SK-N-SH (cell line): ENCODE data around the gene SEC14L2. TPM values are rescaled to one million over a fixed set of nuclear protein-coding genes. Genes with fewer than 3 reads are reported as not detected.

ENCODE experiments used
- CTCF ChIA-PET: fragments of 300-600, 350-600 bp; formaldehyde crosslinking; extraction: SDS; loops from one replicate; lab custom pipeline; 2021; lab: Yijun Ruan, JAX
- POLR2A ChIA-PET: fragments of 350-600 bp; sonication (Branson Sonifier 250); formaldehyde crosslinking; extraction: SDS; loops from one replicate; lab custom pipeline; 2020; ENCODE audit warnings: antibody characterized with exemption, inconsistent platforms; lab: Yijun Ruan, JAX
- DNase-seq: peaks from one replicate; pipeline ENCODE4 v3.0.0; 2012
- H2AFZ ChIP-seq: fragments of 200-600 bp; sonication (generic); 2 replicates; pipeline ENCODE4 v1.8.1; 2016; ENCODE audit warnings: antibody characterized with exemption, mild to moderate bottlenecking, low read depth
- H3F3A ChIP-seq: fragments of 200-600 bp; sonication (generic); replicated peaks from 2 replicates; pipeline ENCODE3; 2016; ENCODE audit warnings: antibody characterized with exemption, mild to moderate bottlenecking; ENCODE audit not compliant: insufficient read depth
- H3K27ac ChIP-seq, 2 experiments: fragments of 200-500 bp in 1 of 2; fragments of 200-600 bp in 1 of 2; sonication (Bioruptor generic) in 1 of 2; sonication (generic), shearing (Covaris generic) in 1 of 2; 2 replicates each; pipeline versions ENCODE4 v1.5.1 to v1.6.1; 2014 to 2016; ENCODE audit warnings: low read depth in 2 of 2, inconsistent platforms in 1 of 2, low read length in 1 of 2, mild to moderate bottlenecking in 1 of 2, mixed read lengths in 1 of 2
- H3K27me3 ChIP-seq: fragments of 200-600 bp; sonication (generic), shearing (Covaris generic); 2 replicates; pipeline ENCODE4 v1.6.1; 2016; ENCODE audit warnings: mixed run types; ENCODE audit not compliant: insufficient read depth
- H3K36me3 ChIP-seq, 2 experiments: fragments of 200-500 bp in 1 of 2; fragments of 200-600 bp in 1 of 2; sonication (Bioruptor generic) in 1 of 2; sonication (generic) in 1 of 2; replicated peaks in 1 of 2; 2 replicates each; pipeline versions ENCODE3 to v1.5.1; 2014 to 2016; ENCODE audit warnings: low read length in 1 of 2, mild to moderate bottlenecking in 1 of 2; ENCODE audit not compliant: insufficient read depth in 2 of 2, control insufficient read depth in 1 of 2
- H3K4me1 ChIP-seq, 2 experiments: fragments of 200-500 bp in 1 of 2; fragments of 200-600 bp in 1 of 2; sonication (Bioruptor generic) in 1 of 2; sonication (generic), shearing (Covaris generic) in 1 of 2; 2 replicates each; pipeline versions ENCODE4 v1.5.1 to v1.6.1; 2014 to 2016; ENCODE audit warnings: low read depth in 1 of 2, low read length in 1 of 2, mixed run types in 1 of 2; ENCODE audit not compliant: insufficient read depth in 2 of 2, control insufficient read depth in 1 of 2
- H3K4me2 ChIP-seq: fragments of 200-600 bp; sonication (generic), shearing (Covaris generic); 2 replicates; pipeline ENCODE4 v1.6.1; 2017; ENCODE audit warnings: mixed run types
- H3K4me3 ChIP-seq, 2 experiments: fragments of 200-500 bp in 1 of 2; fragments of 200-600 bp in 1 of 2; sonication (Bioruptor generic) in 1 of 2; sonication (generic), shearing (Covaris generic) in 1 of 2; 2 replicates each; pipeline versions ENCODE4 v1.5.1 to v1.8.1; 2014 to 2016; ENCODE audit warnings: low read depth in 2 of 2, inconsistent platforms in 1 of 2, low read length in 1 of 2, mild to moderate bottlenecking in 1 of 2, mixed read lengths in 1 of 2, moderate library complexity in 1 of 2
- H3K79me2 ChIP-seq: fragments of 200-600 bp; sonication (generic); 2 replicates; pipeline ENCODE4 v1.8.1; 2017; ENCODE audit warnings: mild to moderate bottlenecking; ENCODE audit not compliant: insufficient read depth
- H3K9ac ChIP-seq: fragments of 200-600 bp; sonication (generic); 2 replicates; pipeline ENCODE4 v1.6.1; 2017; ENCODE audit warnings: mixed run types
- H3K9me2 ChIP-seq: fragments of 200-600 bp; sonication (generic); 2 replicates; pipeline ENCODE4 v1.6.1; 2017; ENCODE audit warnings: mixed run types
- H3K9me3 ChIP-seq: fragments of 200-600 bp; sonication (generic); 2 replicates; pipeline ENCODE4 v1.6.1; 2017; ENCODE audit warnings: mixed run types, mild to moderate bottlenecking, moderate library complexity
- H4K20me1 ChIP-seq: fragments of 200-600 bp; sonication (generic); 2 replicates; pipeline ENCODE4 v1.6.1; 2017; ENCODE audit warnings: mild to moderate bottlenecking, mixed run types; ENCODE audit not compliant: insufficient read depth
- CHD2 ChIP-seq: fragments of 150-350 bp; IDR thresholded peaks from 2 replicates; pipeline ENCODE4 v1.6.1; 2018; ENCODE audit warnings: low read length; ENCODE audit not compliant: partially characterized antibody
- CTCF ChIP-seq: fragments of 200-600 bp; sonication (generic); IDR thresholded peaks from 2 replicates; pipeline ENCODE4 v1.6.1; 2017; ENCODE audit warnings: antibody characterized with exemption, mild to moderate bottlenecking, moderate library complexity
- EP300 ChIP-seq, 2 experiments: IDR thresholded peaks; 2 replicates each; pipeline versions ENCODE4 v1.4.0 to v1.6.1; 2012; ENCODE audit warnings: borderline replicate concordance in 1 of 2, low read depth in 1 of 2, low read length in 1 of 2
- EZH2phosphoT487 ChIP-seq: fragments of 200-600 bp; sonication (generic); IDR thresholded peaks from 2 replicates; pipeline ENCODE4 v1.6.1; 2017; ENCODE audit warnings: low read depth, mixed run types, mild to moderate bottlenecking, antibody characterized with exemption, moderate library complexity, borderline replicate concordance
- GATA2 ChIP-seq: sonication (generic); formaldehyde crosslinking; IDR thresholded peaks from 2 replicates; pipeline ENCODE4 v1.5.0; 2020; ENCODE audit warnings: mild to moderate bottlenecking, missing genetic modification reagents
- IRF3 ChIP-seq: fragments of 150-350 bp; IDR thresholded peaks from 2 replicates; pipeline ENCODE4 v1.6.1; 2016; ENCODE audit warnings: mild to moderate bottlenecking, low read depth, low read length
- MEF2A ChIP-seq: IDR thresholded peaks from 2 replicates; pipeline ENCODE4 v1.4.0; 2012; ENCODE audit warnings: low read depth, borderline replicate concordance
- NRF1 ChIP-seq: IDR thresholded peaks from 2 replicates; pipeline ENCODE4 v1.6.1; 2012; ENCODE audit warnings: low read depth, mild to moderate bottlenecking, low read length
- PBX3 ChIP-seq: IDR thresholded peaks from 2 replicates; pipeline ENCODE4; 2012
- RAD21 ChIP-seq: IDR thresholded peaks from 2 replicates; pipeline ENCODE4 v1.6.1; 2012; ENCODE audit warnings: mild to moderate bottlenecking, low read length
- RFX5 ChIP-seq: IDR thresholded peaks from 2 replicates; pipeline ENCODE4 v1.6.1; 2012; ENCODE audit warnings: mild to moderate bottlenecking, improper control_type of control experiment, low read length
- RXRA ChIP-seq: IDR thresholded peaks from 2 replicates; pipeline ENCODE4 v1.4.0; 2012; ENCODE audit warnings: low read depth, mild to moderate bottlenecking, borderline replicate concordance
- SMC3 ChIP-seq: IDR thresholded peaks from 2 replicates; pipeline ENCODE4 v1.6.1; 2012; ENCODE audit warnings: low read depth, low read length, improper control_type of control experiment
- TAF1 ChIP-seq: IDR thresholded peaks from 2 replicates; pipeline ENCODE4 v1.6.1; 2012; ENCODE audit warnings: low read depth, mild to moderate bottlenecking, low read length, moderate library complexity, borderline replicate concordance
- USF1 ChIP-seq: IDR thresholded peaks from 2 replicates; pipeline ENCODE4 v1.4.0; 2012; ENCODE audit warnings: low read depth, borderline replicate concordance
- WGBS: methylation state at CpG from one replicate; pipeline ENCODE4 v1.1.6; 2017; ENCODE audit warnings: low lambda C conversion rate; 5-methylcytosine and 5-hydroxymethylcytosine counted together
- polyA plus RNA-seq, 3 experiments: library from polyadenylated mRNA; depleted of rRNA; stranded (reverse); fragments of >200 nt; gene quantifications; 2 replicates each; pipeline ENCODE4 v1.2.3, GENCODE V29; 2012

The SEC14L2 gene
- polyA plus RNA-seq, 1 of the 3 experiments (the other 2 are of a cell fraction) = 14.0 TPM

GRCh38 chr22:30371321-30371720 lies 25.5 kb upstream of the SEC14L2 start:
- no peak overlapping the region for H2AFZ ChIP-seq
- peak overlapping the region in 1 of 2 experiments; percentile 34; a peak in 2 of 4 replicates for H3K27ac ChIP-seq
- no peak overlapping the region for H3K4me3 ChIP-seq
- ChIA-PET CTCF (interaction anchor here (0.9 to 1.7 kb wide), 3 partner anchors 13 to 84 kb away, joined by 3 to 6 read pairs (median 3); no protein-coding TSS in a partner anchor), POLR2A (interaction anchor here (3.4 kb wide), 1 partner anchor 10 kb away, joined by 12 read pairs; no protein-coding TSS in a partner anchor)
- no peaks in the 10 kb centered on the region for H3K9me2 ChIP-seq
- no peaks in the 10 kb centered on the region for H4K20me1 ChIP-seq
- 93% methylated on average over 8 of the region's 9 CpGs for WGBS
- H3K9ac ChIP-seq = no peak overlapping the region
- no peak overlapping the region for H3K4me2 ChIP-seq
- H3K36me3 ChIP-seq = no peaks in the 10 kb centered on the region
- no peaks in the 10 kb centered on the region for H3K9me3 ChIP-seq
- no peaks in the 10 kb centered on the region for H3F3A ChIP-seq
- no peak for TF ChIP-seq GATA2 (CRISPR knock-in tag)
- DNase-seq = no peak
- H3K79me2 ChIP-seq = no peaks in the 10 kb centered on the region
- H3K4me1 ChIP-seq = peaks cover 0 to 12% of the 10 kb centered on the region in 2 experiments; a peak in 1 of 4 replicates
- H3K27me3 ChIP-seq = no peaks in the 10 kb centered on the region

GRCh38 chr22:30371981-30372380 lies 24.8 kb upstream of the SEC14L2 start:
- POLR2A ChIA-PET = interaction anchor here (0.5 to 3.4 kb wide), 2 partner anchors 9 to 92 kb away, joined by 3 to 12 read pairs; no protein-coding TSS in a partner anchor
- 90% methylated on average over 7 of the region's 13 CpGs for WGBS
- H3K9me2 ChIP-seq = no peaks in the 10 kb centered on the region

GRCh38 chr22:30372915-30373314 lies 23.9 kb upstream of the SEC14L2 start:
- Histone ChIP-seq H3K79me2 (no peaks in the 10 kb centered on the region), H2AFZ (no peak overlapping the region), H3K4me3 (no peak overlapping the region), H3K9ac (no peak overlapping the region), H3K27ac (no peak overlapping the region), H3K27me3 (no peaks in the 10 kb centered on the region), H3K9me2 (no peaks in the 10 kb centered on the region), H3F3A (no peaks in the 10 kb centered on the region), H3K4me2 (no peak overlapping the region), H3K9me3 (no peaks in the 10 kb centered on the region), H3K36me3 (peaks cover 0 to 7% of the 10 kb centered on the region in 2 experiments), H4K20me1 (no peaks in the 10 kb centered on the region), H3K4me1 (peaks cover 0 to 12% of the 10 kb centered on the region in 2 experiments; a peak in 1 of 4 replicates)
- DNase-seq = no peak
- POLR2A ChIA-PET = interaction anchor here (3.4 kb wide), 1 partner anchor 8 kb away, joined by 12 read pairs; no protein-coding TSS in a partner anchor
- 83% methylated on average over 8 of the region's 8 CpGs for WGBS
- CTCF ChIA-PET = interaction anchor here (0.9 to 1.7 kb wide), 6 partner anchors 11 to 117 kb away, joined by 3 to 6 read pairs (median 4); partner anchors contain the start of gene RNF215
- TF ChIP-seq GATA2 (CRISPR knock-in tag) = no peak
- TF ChIP-seq NRF1 = no peak
- TF ChIP-seq CTCF = no peak
- TF ChIP-seq RAD21 = no peak
- TF ChIP-seq IRF3 = no peak
- no peak for TF ChIP-seq RXRA
- no peak for TF ChIP-seq EP300 (IDR thresholded peaks at IDR 0.05; ENCODE audit: borderline replicate concordance in 1 of 2, low read depth in 1 of 2, low read length in 1 of 2)
- TF ChIP-seq TAF1 = no peak
- no peak for TF ChIP-seq MEF2A
- no peak for TF ChIP-seq RFX5
- TF ChIP-seq USF1 = no peak
- TF ChIP-seq CHD2 = no peak
- no peak for TF ChIP-seq PBX3

More at GRCh38 chr22:30371981-30372380, 24.8 kb upstream of the SEC14L2 start:
- no peak for TF ChIP-seq SMC3
- TF ChIP-seq EZH2phosphoT487 = no peak
- Histone ChIP-seq H3K4me2 (no peak overlapping the region), H4K20me1 (no peaks in the 10 kb centered on the region), H3K4me3 (no peak overlapping the region), H3K36me3 (peaks cover 0 to 5% of the 10 kb centered on the region in 2 experiments), H3K79me2 (no peaks in the 10 kb centered on the region), H3K27ac (no peak overlapping the region), H3K27me3 (no peaks in the 10 kb centered on the region), H3K9ac (no peak overlapping the region), H3K9me3 (no peaks in the 10 kb centered on the region), H3F3A (no peaks in the 10 kb centered on the region), H2AFZ (no peak overlapping the region), H3K4me1 (peaks cover 0 to 12% of the 10 kb centered on the region in 2 experiments; a peak in 1 of 4 replicates)
- DNase-seq = no peak
- CTCF ChIA-PET = interaction anchor here (1.1 to 1.7 kb wide), 4 partner anchors 15 to 86 kb away, joined by 4 to 6 read pairs (median 4); partner anchors contain the start of gene RNF215
